Thyroid gland (tissue), 4 donors: ENCODE measurements around the gene SUN2.

Experiments
- CTCF ChIP-seq, 6 experiments: fragments of 200-600 bp in 3 of 6; fragments of 450-650 bp in 3 of 6; sonication (generic) in 3 of 6; IDR thresholded peaks; one replicate each; pipeline ENCODE4 v1.5.1; 2016 to 2019; ENCODE audit warnings: antibody characterized with exemption in 6 of 6, mild to moderate bottlenecking in 2 of 6, inconsistent platforms in 1 of 6, moderate library complexity in 1 of 6
- POLR2A ChIP-seq, 2 donors: fragments of 450-650 bp; IDR thresholded peaks; one replicate each; pipeline ENCODE4 v1.6.1; 2017; ENCODE audit warnings: antibody characterized with exemption in 2 of 2, mild to moderate bottlenecking in 2 of 2, moderate library complexity in 1 of 2

- no peak for TF ChIP-seq CTCF (IDR thresholded peaks at IDR 0.05)
- no peak for TF ChIP-seq POLR2A (IDR thresholded peaks at IDR 0.05)
Observed at GRCh38 chr22:38777087-38777671, 21.4 kb upstream of the SUN2 start.
